Measurements from ENCODE around the gene CEPT1. TPM values are rescaled to one million over a fixed set of nuclear protein-coding genes. Genes with fewer than 3 reads are reported as not detected.

CEPT1 gene
- total and polyA plus RNA-seq, 10 donors = 61.1 to 140 (median 95.2) TPM

DNA sequence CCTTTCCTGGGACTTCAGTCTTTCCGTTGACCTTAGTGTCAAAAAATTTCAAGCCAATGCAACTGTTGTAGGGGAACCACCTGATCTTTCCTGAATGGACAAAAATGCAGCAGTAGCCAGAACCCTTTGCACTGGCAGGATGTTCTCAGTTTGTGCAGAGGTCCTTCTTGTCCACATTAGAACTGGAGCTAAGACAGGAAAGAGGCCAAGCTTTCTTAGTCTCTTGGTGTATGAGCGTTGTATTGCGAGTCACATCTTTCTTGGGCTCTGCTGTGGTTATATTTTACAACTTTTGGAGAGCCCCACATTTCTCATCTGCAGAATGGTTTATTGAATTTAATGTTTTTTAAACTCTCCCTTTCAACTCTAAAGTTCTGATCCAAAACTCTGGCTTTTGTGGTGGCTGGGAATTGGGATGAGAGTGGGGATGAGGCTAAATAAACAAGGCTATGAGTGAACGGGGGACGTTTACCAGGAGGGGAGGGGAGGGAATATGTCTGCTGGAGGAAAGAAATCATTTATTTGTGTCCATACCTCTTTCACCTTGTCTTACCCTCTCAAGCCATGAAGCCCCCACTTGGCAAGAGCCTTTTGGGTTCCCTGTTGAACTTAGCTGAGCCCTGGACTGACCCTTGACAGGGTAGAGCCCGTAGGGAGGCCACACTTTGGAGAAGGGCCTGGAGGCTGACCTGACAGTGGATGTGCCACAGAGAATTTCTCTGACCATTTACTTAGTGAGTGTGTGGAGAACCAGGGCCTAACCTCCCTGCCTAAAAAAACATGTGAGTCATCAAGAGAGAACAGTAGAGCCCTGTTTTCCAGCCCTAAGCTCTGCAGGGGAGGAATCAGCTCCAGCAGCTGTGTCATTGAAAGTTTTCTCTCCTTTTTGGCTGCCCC lies 88.1 kb downstream of the CEPT1 start:
- TF ChIP-seq, protein P1, sequence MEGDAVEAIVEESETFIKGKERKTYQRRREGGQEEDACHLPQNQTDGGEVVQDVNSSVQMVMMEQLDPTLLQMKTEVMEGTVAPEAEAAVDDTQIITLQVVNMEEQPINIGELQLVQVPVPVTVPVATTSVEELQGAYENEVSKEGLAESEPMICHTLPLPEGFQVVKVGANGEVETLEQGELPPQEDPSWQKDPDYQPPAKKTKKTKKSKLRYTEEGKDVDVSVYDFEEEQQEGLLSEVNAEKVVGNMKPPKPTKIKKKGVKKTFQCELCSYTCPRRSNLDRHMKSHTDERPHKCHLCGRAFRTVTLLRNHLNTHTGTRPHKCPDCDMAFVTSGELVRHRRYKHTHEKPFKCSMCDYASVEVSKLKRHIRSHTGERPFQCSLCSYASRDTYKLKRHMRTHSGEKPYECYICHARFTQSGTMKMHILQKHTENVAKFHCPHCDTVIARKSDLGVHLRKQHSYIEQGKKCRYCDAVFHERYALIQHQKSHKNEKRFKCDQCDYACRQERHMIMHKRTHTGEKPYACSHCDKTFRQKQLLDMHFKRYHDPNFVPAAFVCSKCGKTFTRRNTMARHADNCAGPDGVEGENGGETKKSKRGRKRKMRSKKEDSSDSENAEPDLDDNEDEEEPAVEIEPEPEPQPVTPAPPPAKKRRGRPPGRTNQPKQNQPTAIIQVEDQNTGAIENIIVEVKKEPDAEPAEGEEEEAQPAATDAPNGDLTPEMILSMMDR (IDR thresholded peaks at IDR 0.05 in 8 of 11, conservative IDR thresholded peaks at IDR 0.05 in 3 of 11) = no peak
- no peak for TF ChIP-seq POLR2AphosphoS5 (IDR thresholded peaks at IDR 0.05)
- TF ChIP-seq POLR2A (IDR thresholded peaks at IDR 0.05) = no peak
- Histone ChIP-seq H3K27ac (peak overlapping the region in 5 of 8 donors; percentile 61 to 81 (median 66)), H3K9me3 (no peaks in the 10 kb centered on the region), H3K36me3 (no peaks in the 10 kb centered on the region), H3K4me3 (no peak overlapping the region), H3K27me3 (replicated peaks in 1 of 7) (no peaks in the 10 kb centered on the region), H3K4me1 (peaks cover 9 to 93% (median 39%) of the 10 kb centered on the region in 6 donors)
- WGBS, 5 donors = 77 to 87% (median 83%) methylated on average over 6 of the region's 6 CpGs
- DNase-seq = no peak
- intact Hi-C loops (cut with DNase I; ENCODE audit: low total_unique reads) = loop anchor here (5.0 to 10.0 kb wide), 2 partner anchors 107 to 169 kb away; no protein-coding TSS in a partner anchor

DNA sequence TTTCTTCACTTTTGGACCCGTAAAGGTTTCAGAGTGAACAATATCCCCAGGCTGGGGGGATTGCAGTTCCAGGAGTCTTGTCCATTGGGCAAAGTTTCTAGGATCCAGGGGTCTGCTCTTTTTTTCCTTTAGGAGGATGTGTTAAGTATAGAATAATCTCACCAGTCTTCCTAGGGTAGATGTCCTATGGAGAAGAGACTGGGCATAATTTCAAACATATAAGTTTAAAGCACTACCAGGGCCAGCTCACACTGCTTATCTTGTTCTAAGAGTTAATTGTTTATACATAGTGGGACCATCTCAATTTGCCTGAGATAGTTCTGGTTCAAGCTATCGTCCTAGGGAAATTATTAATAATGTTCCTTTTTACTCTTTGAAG lies 88.7 kb downstream of the CEPT1 start:
- Histone ChIP-seq H3K36me3 (no peaks in the 10 kb centered on the region), H3K4me3 (no peak overlapping the region), H3K4me1 (peaks cover 8 to 86% (median 33%) of the 10 kb centered on the region in 6 donors), H3K9me3 (no peaks in the 10 kb centered on the region), H3K27me3 (replicated peaks in 1 of 7) (no peaks in the 10 kb centered on the region), H3K27ac (peak overlapping the region in 1 of 8 donors; percentile 61)
- WGBS, 5 donors = 80 to 94% (median 91%) methylated on average over 2 of the region's 2 CpGs
- DNase-seq = no peak
- intact Hi-C loops (cut with DNase I; ENCODE audit: low total_unique reads) = loop anchor here (5.0 to 10.0 kb wide), 2 partner anchors 106 to 169 kb away; no protein-coding TSS in a partner anchor
- TF ChIP-seq POLR2AphosphoS5 (IDR thresholded peaks at IDR 0.05) = no peak
- TF ChIP-seq, protein P1 (IDR thresholded peaks at IDR 0.05 in 8 of 11, conservative IDR thresholded peaks at IDR 0.05 in 3 of 11) = no peak
- no peak for TF ChIP-seq POLR2A (IDR thresholded peaks at IDR 0.05)

DNA sequence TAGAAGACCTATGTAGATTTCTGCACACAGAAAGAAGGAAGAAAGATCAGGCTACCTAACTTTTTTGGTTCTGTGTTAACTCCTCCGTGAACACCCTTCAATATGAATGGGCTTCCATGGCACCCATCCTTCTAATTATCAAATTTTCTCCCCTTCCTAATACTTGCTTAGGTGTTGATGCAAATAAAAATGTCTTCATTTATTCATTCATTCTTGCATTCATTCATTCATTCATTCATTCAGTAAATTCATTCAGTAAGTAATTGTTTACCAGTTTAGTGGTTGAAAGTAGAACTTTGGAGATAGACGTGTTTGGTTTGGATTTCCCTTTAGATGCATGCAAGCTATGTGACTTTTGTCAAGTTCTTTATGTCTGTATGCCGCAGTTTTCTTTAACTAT lies 92.1 kb downstream of the CEPT1 start:
- Histone ChIP-seq H3K9me3 (no peaks in the 10 kb centered on the region), H3K4me3 (no peak overlapping the region), H3K27ac (no peak overlapping the region), H3K36me3 (no peaks in the 10 kb centered on the region), H3K27me3 (replicated peaks in 1 of 7) (no peaks in the 10 kb centered on the region), H3K4me1 (peaks cover 3 to 79% (median 15%) of the 10 kb centered on the region in 6 donors)
- no peak for DNase-seq
- TF ChIP-seq, protein P1 (IDR thresholded peaks at IDR 0.05 in 8 of 11, conservative IDR thresholded peaks at IDR 0.05 in 3 of 11) = no peak
- TF ChIP-seq POLR2A (IDR thresholded peaks at IDR 0.05) (no peak), POLR2AphosphoS5 (IDR thresholded peaks at IDR 0.05) (no peak)
- 87 to 94% (median 90%) methylated on average over 3 of the region's 3 CpGs for WGBS, 5 donors
- intact Hi-C loops (cut with DNase I; ENCODE audit: low total_unique reads) = no loop called here

DNA sequence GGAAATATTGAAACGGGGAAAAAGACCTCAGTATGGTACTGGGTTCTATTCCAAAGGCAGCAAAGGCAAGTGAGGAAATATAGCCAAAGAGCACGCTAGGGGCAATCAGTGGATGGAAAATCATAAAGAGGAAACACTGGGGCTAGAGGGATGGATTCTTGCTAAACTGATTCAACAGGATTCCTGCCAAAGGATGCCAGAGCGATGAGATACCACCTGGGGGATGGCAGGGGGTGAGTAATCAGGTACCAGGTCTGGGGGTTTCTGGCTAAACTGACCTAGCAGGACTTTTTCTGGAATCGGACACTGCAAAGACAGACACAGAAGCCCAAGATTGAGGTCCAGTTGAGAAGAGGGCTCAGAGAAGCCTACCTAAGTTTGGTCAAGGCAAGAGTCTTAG lies 94.2 kb downstream of the CEPT1 start:
- H3K4me3 ChIP-seq = no peak overlapping the region
- peaks cover 0 to 59% (median 5%) of the 10 kb centered on the region in 6 donors for H3K4me1 ChIP-seq
- 82 to 91% (median 88%) methylated on average over 4 of the region's 4 CpGs for WGBS, 5 donors
- TF ChIP-seq POLR2AphosphoS5 (IDR thresholded peaks at IDR 0.05) = no peak
- TF ChIP-seq, protein P1 (IDR thresholded peaks at IDR 0.05 in 8 of 11, conservative IDR thresholded peaks at IDR 0.05 in 3 of 11) = no peak
- TF ChIP-seq POLR2A (IDR thresholded peaks at IDR 0.05) = no peak
- H3K9me3 ChIP-seq = no peaks in the 10 kb centered on the region
- no peak overlapping the region for H3K27ac ChIP-seq
- intact Hi-C loops (cut with DNase I; ENCODE audit: low total_unique reads) = no loop called here
- DNase-seq = no peak
- H3K27me3 ChIP-seq (replicated peaks in 1 of 7) = no peaks in the 10 kb centered on the region
- no peaks in the 10 kb centered on the region for H3K36me3 ChIP-seq
